ENCODE results near the gene WRAP53.
A peak's percentile ranks its signal among the peaks of the same experiment; 100 is the strongest.
"Not testable (repeated sequence)": the region's sequence is repeated elsewhere in the genome, so short reads cannot be mapped to it uniquely, and the experiment has no call there.

The WRAP53 gene

GRCh38 chr17:7687908-7688807, at the start of gene WRAP53:
Gene WRAP53, plus strand, starts transcription at chr17:7688477. Its CDS starts 172 bp downstream, at chr17:7688649.
- DNase-seq = peak; percentile 95

GRCh38 chr17:7640783-7641182, 47.5 kb upstream of the WRAP53 start:
- DNase-seq = no peak

- not testable (repeated sequence) for DNase-seq
Measured at GRCh38 chr17:7641635-7642034, 46.6 kb upstream of the WRAP53 start.

- no peak for DNase-seq
Measured at GRCh38 chr17:7644775-7645174, 43.5 kb upstream of the WRAP53 start.

- DNase-seq = no peak
Measured at GRCh38 chr17:7646457-7646856, 41.8 kb upstream of the WRAP53 start.

GRCh38 chr17:7647018-7647417, 41.3 kb upstream of the WRAP53 start:
- DNase-seq = no peak

- DNase-seq = peak; percentile 89
Measured at GRCh38 chr17:7650509-7651096, 37.7 kb upstream of the WRAP53 start, which contains the start of gene ATP1B2. Gene ATP1B2, plus strand, starts transcription at chr17:7650926. Its CDS starts 593 bp downstream, at chr17:7651519.

GRCh38 chr17:7651097-7651664, 37.1 kb upstream of the WRAP53 start:
- DNase-seq = no peak

GRCh38 chr17:7651665-7652387, 36.5 kb upstream of the WRAP53 start:
- no peak for DNase-seq

GRCh38 chr17:7652388-7653356, 35.6 kb upstream of the WRAP53 start:
- DNase-seq = no peak

GRCh38 chr17:7654832-7655540, 33.3 kb upstream of the WRAP53 start:
- no peak for DNase-seq

GRCh38 chr17:7655541-7655840, 32.8 kb upstream of the WRAP53 start:
- DNase-seq = no peak

GRCh38 chr17:7656958-7657609, 31.2 kb upstream of the WRAP53 start:
- DNase-seq = no peak

- DNase-seq = no peak
Measured at GRCh38 chr17:7667656-7668406, 20.4 kb upstream of the WRAP53 start.

- no peak for DNase-seq
Measured at GRCh38 chr17:7668482-7668881, 19.8 kb upstream of the WRAP53 start.

GRCh38 chr17:7673239-7673638, 15.0 kb upstream of the WRAP53 start:
- no peak for DNase-seq

- DNase-seq = no peak
Measured at GRCh38 chr17:7674934-7675333, 13.3 kb upstream of the WRAP53 start.

- no peak for DNase-seq
Measured at GRCh38 chr17:7676533-7676932, 11.7 kb upstream of the WRAP53 start.

- no peak for DNase-seq
Measured at GRCh38 chr17:7677388-7678067, 10.7 kb upstream of the WRAP53 start.
